GM21619 (cell line): ENCODE results near the gene PCSK2.
"Not testable (repeated sequence)": the region's sequence is repeated elsewhere in the genome, so short reads cannot be mapped to it uniquely, and the experiment has no call there.

ENCODE experiments used
- ATAC-seq: cut with Tn5 transposase; IDR thresholded peaks from one replicate; pipeline ENCODE4 v1.9.1; 2021; ENCODE audit not compliant: unreplicated experiment

PCSK2 gene

GRCh38 chr20:17226410-17227218 is at the start of gene PCSK2:
Gene PCSK2, plus strand, starts transcription at chr20:17227040. Its CDS starts 266 bp downstream, at chr20:17227306.
- ATAC-seq, result no peak

GRCh38 chr20:17177341-17177740 is 49.5 kb upstream of the PCSK2 start:
- no peak for ATAC-seq

DNA sequence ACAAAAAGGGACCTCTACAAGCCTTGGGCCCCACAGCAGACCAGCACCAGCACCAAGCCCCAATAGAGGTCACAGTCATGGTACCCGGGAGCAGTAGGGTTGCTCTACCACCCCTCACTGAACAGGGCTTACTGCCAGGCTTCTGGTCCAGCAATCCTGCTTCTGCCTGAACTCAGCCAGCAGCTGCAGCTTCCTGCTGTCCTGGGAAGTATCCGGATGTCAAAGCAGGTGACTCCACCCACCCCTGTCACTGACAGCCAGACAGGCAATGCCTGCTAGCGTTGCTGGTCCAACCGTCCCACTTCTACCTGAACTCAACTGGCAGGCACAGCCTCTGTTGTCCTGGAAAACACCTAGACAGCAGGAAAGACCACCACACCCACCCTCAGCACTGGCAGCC is 47.0 kb upstream of the PCSK2 start:
- no peak for ATAC-seq

- no peak for ATAC-seq
Measured at GRCh38 chr20:17189976-17190695, 36.7 kb upstream of the PCSK2 start.

GRCh38 chr20:17197041-17197440 is 29.8 kb upstream of the PCSK2 start:
- no peak for ATAC-seq

DNA sequence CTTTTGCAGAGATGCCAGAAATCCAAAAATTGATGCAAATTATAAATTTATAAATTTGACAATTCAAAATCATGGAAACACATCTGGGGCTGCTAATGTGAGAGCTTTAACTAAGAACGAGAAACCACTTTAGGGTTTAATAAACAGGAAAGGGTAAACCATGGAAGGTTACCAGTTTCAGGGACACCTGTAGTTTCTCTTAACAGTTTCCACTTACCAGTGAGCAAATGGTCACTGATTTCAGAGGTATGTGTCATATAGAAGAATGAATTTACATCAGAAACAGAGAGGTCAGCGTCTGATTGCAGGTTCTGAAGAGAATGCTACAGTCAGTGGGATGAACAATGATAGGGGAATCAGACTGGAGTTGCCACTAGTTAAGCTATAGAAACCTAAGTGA is 24.8 kb upstream of the PCSK2 start:
- ATAC-seq, result no peak

DNA sequence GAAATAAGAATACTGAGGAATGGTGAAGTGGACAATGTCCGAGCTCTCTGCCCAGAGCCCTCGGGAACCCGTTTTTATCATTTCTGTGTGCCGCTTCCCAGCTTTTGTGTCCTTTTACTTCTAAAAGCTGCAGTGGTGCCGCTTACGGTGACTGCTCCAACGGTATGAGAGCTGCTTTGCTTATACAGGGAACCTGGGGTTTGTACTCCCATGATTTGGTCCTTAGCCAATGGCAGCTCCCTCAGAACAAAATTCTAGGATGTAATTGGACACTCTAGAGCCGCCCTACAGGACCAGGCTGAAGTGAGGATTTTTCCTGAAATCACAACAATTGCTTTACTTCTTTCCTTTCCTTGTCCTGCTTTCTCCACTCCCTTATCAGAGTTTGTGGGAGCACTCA is 24.2 kb upstream of the PCSK2 start:
- no peak for ATAC-seq

- no peak for ATAC-seq
Measured at GRCh38 chr20:17205084-17205813, 21.6 kb upstream of the PCSK2 start.

DNA sequence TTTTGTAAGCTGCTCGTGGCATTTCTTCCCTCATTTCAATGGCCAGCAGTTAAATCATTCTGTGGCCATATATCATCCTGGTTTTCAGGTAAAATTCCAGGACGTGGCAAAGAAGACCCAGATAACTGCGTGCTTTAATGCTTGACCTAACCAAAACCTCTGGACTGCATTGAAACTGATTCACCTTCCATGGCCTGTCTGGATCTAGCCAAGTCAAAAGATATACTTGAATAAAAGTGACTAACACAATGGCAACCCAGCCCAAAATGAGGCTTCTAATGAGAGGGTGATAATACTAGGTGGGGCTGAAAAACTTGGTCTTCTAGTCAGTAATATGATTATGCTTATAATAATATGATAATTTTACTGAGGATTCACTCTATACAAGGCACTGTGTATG is 16.5 kb upstream of the PCSK2 start:
- no peak for ATAC-seq

GRCh38 chr20:17210983-17211382 is 15.9 kb upstream of the PCSK2 start:
- no peak for ATAC-seq

GRCh38 chr20:17215167-17215566 is 11.7 kb upstream of the PCSK2 start:
- no peak for ATAC-seq

- ATAC-seq, result not testable (repeated sequence)
Measured at GRCh38 chr20:17219856-17220255, 7.0 kb upstream of the PCSK2 start.

GRCh38 chr20:17223553-17223952 is 3.3 kb upstream of the PCSK2 start:
- no peak for ATAC-seq

- no peak for ATAC-seq
Measured at GRCh38 chr20:17225851-17226409, 910 bp upstream of the PCSK2 start.

GRCh38 chr20:17227219-17227575 is 357 bp downstream of the PCSK2 start:
- no peak for ATAC-seq

- no peak for ATAC-seq
Measured at GRCh38 chr20:17227669-17228623, 1.1 kb downstream of the PCSK2 start.

DNA sequence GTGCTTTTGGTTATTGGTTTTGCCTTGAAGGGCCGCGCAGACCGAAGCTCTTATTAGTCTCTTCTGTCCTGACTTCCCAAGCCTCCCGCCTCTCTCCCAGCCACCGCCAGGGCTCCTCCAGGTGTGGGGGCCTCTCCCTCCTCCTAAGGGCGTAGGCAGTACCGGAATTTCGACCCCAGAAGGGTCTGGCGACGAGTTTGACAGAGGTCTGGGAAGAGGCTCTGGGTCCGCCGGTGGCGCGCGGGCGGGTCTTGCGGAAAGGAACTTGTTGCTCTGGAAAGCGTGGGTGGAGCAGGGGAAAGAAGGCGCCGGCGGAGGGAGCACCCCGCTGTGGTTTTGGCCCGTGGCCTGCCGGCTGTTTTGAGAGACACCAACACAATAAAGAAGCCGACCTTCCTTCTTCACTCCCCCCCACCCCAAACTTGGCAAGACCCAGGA is 1.8 kb downstream of the PCSK2 start:
- ATAC-seq, result no peak

DNA sequence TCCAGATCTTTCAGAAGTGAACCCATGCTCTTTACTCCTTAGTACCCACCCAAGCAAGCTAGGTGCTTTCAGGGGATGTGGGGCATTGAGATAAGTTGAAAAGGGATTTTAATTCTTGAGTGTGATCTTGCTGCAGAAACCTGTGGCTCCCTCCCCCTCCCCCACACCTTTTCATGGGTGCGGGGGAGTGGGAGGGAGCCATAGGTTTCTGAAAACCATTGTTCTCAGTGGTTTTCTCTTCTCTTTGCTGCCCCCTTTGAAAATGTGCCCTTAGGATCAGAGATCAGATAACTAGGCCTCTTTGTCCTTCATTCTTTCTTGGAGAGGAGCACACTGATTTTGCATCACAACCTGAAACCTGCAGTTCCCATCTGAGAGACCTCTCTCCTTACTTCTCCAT is 2.4 kb downstream of the PCSK2 start:
- ATAC-seq, result no peak

- no peak for ATAC-seq
Measured at GRCh38 chr20:17233626-17234025, 6.8 kb downstream of the PCSK2 start.

DNA sequence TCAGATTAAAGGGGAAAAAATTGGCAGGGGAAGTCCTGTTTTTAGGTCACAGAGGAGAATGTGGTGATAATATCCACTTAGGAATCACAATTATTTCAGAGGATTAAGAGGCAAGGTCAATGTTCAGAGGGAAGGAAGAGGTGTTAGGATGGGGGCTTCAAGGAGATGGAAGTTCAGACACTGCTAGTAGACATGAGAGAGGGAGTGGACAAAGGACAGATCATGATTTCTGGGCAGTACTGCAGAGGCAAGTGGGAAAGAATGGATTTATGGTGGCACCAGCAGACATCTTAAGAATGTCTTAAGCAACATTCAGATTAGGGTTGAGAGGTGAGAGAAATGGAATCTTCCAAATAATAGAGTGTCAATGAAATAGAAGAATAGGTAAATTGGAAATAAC is 9.9 kb downstream of the PCSK2 start:
- no peak for ATAC-seq
